Adrenal gland (tissue), 5 donors: ENCODE measurements around the gene RHOBTB1.

Experiments used
- POLR2A ChIP-seq, 2 donors: fragments of 450-650 bp; IDR thresholded peaks; one replicate each; pipeline ENCODE4 v1.6.1; 2017; ENCODE audit warnings: antibody characterized with exemption in 2 of 2, mild to moderate bottlenecking in 2 of 2, moderate library complexity in 1 of 2
- TF ChIP-seq, protein P1 (sequence below), 6 experiments: fragments of 450-650 bp in 4 of 6; fragments of 200-600 bp in 2 of 6; sonication (generic) in 1 of 6; IDR thresholded peaks; 1 replicate in 5 of 6; 2 replicates in 1 of 6; pipeline versions ENCODE4 v1.5.1 to v1.8.0; 2016 to 2021; ENCODE audit warnings: antibody characterized with exemption in 6 of 6, mild to moderate bottlenecking in 2 of 6, moderate library complexity in 1 of 6
- donor health status: DM: no; HTN: no; CAD: no.

DNA sequence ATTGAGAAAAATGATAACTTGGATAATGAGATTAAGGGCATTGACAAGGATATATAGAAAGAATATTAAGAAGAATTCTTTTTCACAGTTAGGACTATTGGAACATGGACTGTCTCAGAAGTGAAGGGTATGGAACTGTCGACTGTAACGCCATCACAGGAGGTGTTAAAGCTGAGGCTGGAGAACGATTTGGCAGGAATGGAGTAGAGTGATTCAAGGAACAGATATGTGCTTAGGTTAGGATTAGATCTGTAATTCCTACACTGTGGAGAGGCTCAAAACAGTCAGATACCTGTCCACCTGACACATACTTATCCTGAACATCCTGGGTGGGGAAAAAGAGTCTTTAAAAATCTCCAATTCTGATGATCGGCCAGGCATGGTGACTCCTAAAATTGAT lies 30.9 kb downstream of the RHOBTB1 start:
- TF ChIP-seq, protein P1, sequence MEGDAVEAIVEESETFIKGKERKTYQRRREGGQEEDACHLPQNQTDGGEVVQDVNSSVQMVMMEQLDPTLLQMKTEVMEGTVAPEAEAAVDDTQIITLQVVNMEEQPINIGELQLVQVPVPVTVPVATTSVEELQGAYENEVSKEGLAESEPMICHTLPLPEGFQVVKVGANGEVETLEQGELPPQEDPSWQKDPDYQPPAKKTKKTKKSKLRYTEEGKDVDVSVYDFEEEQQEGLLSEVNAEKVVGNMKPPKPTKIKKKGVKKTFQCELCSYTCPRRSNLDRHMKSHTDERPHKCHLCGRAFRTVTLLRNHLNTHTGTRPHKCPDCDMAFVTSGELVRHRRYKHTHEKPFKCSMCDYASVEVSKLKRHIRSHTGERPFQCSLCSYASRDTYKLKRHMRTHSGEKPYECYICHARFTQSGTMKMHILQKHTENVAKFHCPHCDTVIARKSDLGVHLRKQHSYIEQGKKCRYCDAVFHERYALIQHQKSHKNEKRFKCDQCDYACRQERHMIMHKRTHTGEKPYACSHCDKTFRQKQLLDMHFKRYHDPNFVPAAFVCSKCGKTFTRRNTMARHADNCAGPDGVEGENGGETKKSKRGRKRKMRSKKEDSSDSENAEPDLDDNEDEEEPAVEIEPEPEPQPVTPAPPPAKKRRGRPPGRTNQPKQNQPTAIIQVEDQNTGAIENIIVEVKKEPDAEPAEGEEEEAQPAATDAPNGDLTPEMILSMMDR (IDR thresholded peaks at IDR 0.05), result no peak
- no peak for TF ChIP-seq POLR2A (IDR thresholded peaks at IDR 0.05)
